ENCODE results near the gene DLGAP4.
"Not testable (repeated sequence)": the region's sequence is repeated elsewhere in the genome, so short reads cannot be mapped to it uniquely, and the experiment has no call there.

Gene DLGAP4

DNA sequence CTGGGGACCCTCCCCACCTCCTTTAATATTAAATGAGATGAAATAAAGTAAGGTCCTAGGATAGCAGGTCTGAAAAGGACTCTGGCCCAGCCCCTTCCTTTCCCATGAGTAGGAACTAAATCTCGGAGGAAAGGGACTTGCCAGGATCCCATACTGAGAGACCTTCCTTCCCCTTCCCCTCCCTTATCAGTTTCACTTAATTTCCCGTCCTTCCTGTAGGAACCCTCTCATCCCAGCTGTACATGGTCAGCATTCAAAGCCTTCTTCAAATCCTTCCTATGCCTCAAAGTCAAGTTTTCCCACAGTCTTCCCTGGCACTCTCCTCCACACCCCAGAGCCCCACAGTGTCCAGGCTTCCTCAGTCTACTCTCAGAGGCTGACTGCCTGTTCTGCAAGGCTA, 163.8 kb downstream of the DLGAP4 start:
- no peak for DNase-seq (ENCODE audit: low read depth, low spot score)
- in situ Hi-C loops (cut with HindIII; ENCODE audit: low sequenced_read_pairs): no loop called here
- TF ChIP-seq CTCF (IDR thresholded peaks at IDR 0.05; ENCODE audit: low read depth, low read length): no peak
- H3K4me3 ChIP-seq (ENCODE audit: low read depth, low read length): no peak overlapping the region

DNA sequence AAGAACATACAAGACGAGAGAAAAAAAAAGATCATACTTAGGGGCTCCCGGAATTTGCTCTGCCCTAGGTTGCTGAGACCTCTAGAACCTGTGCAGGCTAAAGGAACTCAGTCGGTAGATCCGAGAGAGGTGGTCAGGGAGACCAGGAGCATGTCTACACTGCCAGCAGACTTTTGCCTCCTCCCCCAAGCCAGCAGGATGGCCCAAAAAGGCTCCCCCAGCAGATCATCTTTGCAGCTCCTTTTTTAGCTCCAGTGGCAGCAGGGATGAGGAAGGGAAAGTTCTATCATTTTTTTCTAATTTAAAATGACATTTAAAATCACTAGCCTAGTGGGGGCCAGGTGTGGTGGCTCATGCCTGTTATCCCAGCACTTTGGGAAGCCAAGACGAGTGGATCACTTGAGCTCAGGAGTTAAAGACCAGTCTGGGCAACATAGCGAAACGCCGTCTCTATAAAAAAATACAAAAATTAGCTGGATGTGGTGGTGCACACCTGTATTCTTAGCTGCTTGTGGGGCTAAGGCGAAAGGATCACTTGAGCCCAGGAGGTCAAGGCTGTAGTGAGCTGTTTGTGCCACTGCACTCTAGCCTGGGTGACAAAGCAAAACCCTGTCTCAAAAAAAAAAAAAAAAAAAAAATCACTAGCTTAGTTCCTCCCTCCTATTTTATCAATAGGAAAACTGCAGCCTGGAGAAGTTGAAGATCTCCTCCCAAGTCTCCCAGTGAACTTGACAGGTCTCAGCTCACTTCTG, 165.9 kb downstream of the DLGAP4 start:
- no peak overlapping the region for H3K4me3 ChIP-seq (ENCODE audit: low read depth, low read length)
- in situ Hi-C loops (cut with HindIII; ENCODE audit: low sequenced_read_pairs): no loop called here
- no peak for TF ChIP-seq CTCF (IDR thresholded peaks at IDR 0.05; ENCODE audit: low read depth, low read length)
- no peak for DNase-seq (ENCODE audit: low read depth, low spot score)

DNA sequence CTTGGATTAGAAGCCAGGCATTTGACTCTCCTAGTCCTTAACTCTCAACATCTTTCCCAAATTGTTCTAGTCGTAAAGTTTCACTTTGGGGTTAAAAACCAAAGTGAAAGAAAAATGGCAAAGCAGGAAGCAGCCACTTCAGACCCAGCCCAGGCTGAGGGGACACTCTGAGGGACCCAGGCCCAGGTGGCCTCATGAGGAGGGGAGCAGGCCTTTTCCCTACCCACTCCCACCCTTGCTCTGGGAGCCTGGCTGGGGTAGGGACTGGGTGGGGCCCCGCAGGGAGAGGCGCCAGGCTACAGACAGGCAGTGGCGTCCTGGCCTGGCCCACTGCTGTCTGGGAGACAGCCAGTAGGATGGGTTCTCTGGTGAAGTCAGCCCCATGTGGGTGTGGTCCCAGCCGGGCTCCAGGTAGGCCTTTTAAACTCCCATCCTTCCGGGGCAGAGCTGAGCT, 166.5 kb downstream of the DLGAP4 start:
- in situ Hi-C loops (cut with HindIII; ENCODE audit: low sequenced_read_pairs): no loop called here
- TF ChIP-seq CTCF (IDR thresholded peaks at IDR 0.05; ENCODE audit: low read depth, low read length): no peak
- H3K4me3 ChIP-seq (ENCODE audit: low read depth, low read length): no peak overlapping the region
- DNase-seq (ENCODE audit: low read depth, low spot score): no peak

- H3K4me3 ChIP-seq (ENCODE audit: low read depth, low read length): no peak overlapping the region
- TF ChIP-seq CTCF (IDR thresholded peaks at IDR 0.05; ENCODE audit: low read depth, low read length): no peak
- no peak for DNase-seq (ENCODE audit: low read depth, low spot score)
- in situ Hi-C loops (cut with HindIII; ENCODE audit: low sequenced_read_pairs): no loop called here
Observed at GRCh38 chr20:36473164-36473563, 167.0 kb downstream of the DLGAP4 start.

DNA sequence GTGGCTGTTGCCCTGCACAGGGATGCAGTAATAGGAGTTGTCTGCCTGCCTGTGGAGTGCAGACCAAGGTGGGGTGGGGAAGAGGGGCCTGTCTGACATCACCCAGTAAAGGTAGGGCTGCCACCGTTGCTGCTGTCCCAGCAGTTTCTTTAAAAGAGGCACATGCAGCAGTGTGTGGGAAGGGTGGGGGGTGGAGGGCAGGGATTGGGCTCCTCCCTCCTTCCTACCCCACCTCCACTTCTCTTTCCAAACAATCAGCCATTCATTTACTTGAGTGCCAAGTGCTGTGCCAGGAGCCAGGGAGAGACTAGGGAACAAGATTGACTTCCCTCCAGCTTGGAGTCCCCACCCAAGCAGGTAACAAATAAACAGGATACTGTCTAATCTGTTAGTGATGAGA, 168.4 kb downstream of the DLGAP4 start:
- TF ChIP-seq CTCF (IDR thresholded peaks at IDR 0.05; ENCODE audit: low read depth, low read length): no peak
- in situ Hi-C loops (cut with HindIII; ENCODE audit: low sequenced_read_pairs): no loop called here
- DNase-seq (ENCODE audit: low read depth, low spot score): no peak
- H3K4me3 ChIP-seq (ENCODE audit: low read depth, low read length): no peak overlapping the region

- DNase-seq (ENCODE audit: low read depth, low spot score): not testable (repeated sequence)
Observed at GRCh38 chr20:36475054-36475453, 168.9 kb downstream of the DLGAP4 start.

DNA sequence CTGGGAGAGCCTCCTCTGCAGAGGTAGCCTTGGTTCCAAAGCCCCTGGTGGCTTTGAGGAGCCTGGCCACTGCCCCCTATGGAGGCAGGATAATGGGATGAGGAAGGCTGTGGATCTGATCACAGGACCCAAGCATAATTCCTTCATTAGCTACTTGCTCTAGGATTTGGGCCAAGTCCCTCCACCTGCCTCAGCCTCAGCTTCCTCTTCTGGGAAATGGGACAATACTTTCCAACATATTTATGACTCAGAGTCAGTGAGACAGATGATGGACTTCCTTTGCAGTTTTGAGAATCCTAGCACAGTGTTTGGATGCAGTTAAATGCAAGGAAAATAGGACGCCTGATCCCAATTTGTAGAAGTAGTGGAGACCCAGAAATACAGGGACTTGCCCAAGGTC, 171.3 kb downstream of the DLGAP4 start:
- no peak for TF ChIP-seq CTCF (IDR thresholded peaks at IDR 0.05; ENCODE audit: low read depth, low read length)
- H3K4me3 ChIP-seq (ENCODE audit: low read depth, low read length): no peak overlapping the region
- DNase-seq (ENCODE audit: low read depth, low spot score): no peak
- in situ Hi-C loops (cut with HindIII; ENCODE audit: low sequenced_read_pairs): no loop called here

More at GRCh38 chr20:36475054-36475453, 168.9 kb downstream of the DLGAP4 start:
- in situ Hi-C loops (cut with HindIII; ENCODE audit: low sequenced_read_pairs); H3K4me3 ChIP-seq (ENCODE audit: low read depth, low read length): not testable (repeated sequence)

All from astrocyte of the spinal cord (primary cell).